ENCODE results near the gene ELK4. TPM values are rescaled to one million over a fixed set of nuclear protein-coding genes. Genes with fewer than 3 reads are reported as not detected.

ELK4 gene
- total and polyA plus RNA-seq, 2 donors (not counting 1 experiment from before 2014, with no cell fraction given): 11.7 to 11.8 TPM

GRCh38 chr1:205587581-205587980, 44.2 kb downstream of the ELK4 start:
- no peak overlapping the region for H3K9ac ChIP-seq (ENCODE audit: insufficient read depth, low read length)
- H3K27ac ChIP-seq (ENCODE audit: insufficient read depth, low read length): no peak overlapping the region
- H3K4me2 ChIP-seq (ENCODE audit: extremely low read depth, insufficient read depth, low read length): no peak overlapping the region
- H4K20me1 ChIP-seq (ENCODE audit: control insufficient read depth, extremely low read depth, insufficient read depth, low read length): no peaks in the 10 kb centered on the region
- no peaks in the 10 kb centered on the region for H3K9me3 ChIP-seq (ENCODE audit: control insufficient read depth, insufficient read depth, low read depth, low read length)
- no peaks in the 10 kb centered on the region for H3K36me3 ChIP-seq (ENCODE audit: control insufficient read depth, insufficient read depth, low read length)
- H3K27me3 ChIP-seq (ENCODE audit: control insufficient read depth, insufficient read depth, low read length): peaks cover 3% of the 10 kb centered on the region
- no peak overlapping the region for H2AFZ ChIP-seq (ENCODE audit: low read length)
- DNase-seq (ENCODE audit: low read depth in 2 of 2): no peak
- TF ChIP-seq EZH2 (IDR thresholded peaks at IDR 0.05; ENCODE audit: low read length, missing control alignments): no peak
- TF ChIP-seq, protein P1, sequence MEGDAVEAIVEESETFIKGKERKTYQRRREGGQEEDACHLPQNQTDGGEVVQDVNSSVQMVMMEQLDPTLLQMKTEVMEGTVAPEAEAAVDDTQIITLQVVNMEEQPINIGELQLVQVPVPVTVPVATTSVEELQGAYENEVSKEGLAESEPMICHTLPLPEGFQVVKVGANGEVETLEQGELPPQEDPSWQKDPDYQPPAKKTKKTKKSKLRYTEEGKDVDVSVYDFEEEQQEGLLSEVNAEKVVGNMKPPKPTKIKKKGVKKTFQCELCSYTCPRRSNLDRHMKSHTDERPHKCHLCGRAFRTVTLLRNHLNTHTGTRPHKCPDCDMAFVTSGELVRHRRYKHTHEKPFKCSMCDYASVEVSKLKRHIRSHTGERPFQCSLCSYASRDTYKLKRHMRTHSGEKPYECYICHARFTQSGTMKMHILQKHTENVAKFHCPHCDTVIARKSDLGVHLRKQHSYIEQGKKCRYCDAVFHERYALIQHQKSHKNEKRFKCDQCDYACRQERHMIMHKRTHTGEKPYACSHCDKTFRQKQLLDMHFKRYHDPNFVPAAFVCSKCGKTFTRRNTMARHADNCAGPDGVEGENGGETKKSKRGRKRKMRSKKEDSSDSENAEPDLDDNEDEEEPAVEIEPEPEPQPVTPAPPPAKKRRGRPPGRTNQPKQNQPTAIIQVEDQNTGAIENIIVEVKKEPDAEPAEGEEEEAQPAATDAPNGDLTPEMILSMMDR (conservative IDR thresholded peaks at IDR 0.05 in 1 of 2, IDR thresholded peaks at IDR 0.05 in 1 of 2; ENCODE audit: low read depth in 1 of 2, low read length in 2 of 2): no peak
- no peak overlapping the region for H3K4me3 ChIP-seq (replicated peaks in 1 of 4; ENCODE audit: control extremely low read depth in 1 of 4, insufficient read depth in 1 of 4, low read depth in 3 of 4, low read length in 4 of 4)
- H3K79me2 ChIP-seq (ENCODE audit: control insufficient read depth, insufficient read depth, low read length): no peaks in the 10 kb centered on the region
- H3K4me1 ChIP-seq (ENCODE audit: control insufficient read depth, extremely low read depth, insufficient read depth, low read length): no peaks in the 10 kb centered on the region

DNA sequence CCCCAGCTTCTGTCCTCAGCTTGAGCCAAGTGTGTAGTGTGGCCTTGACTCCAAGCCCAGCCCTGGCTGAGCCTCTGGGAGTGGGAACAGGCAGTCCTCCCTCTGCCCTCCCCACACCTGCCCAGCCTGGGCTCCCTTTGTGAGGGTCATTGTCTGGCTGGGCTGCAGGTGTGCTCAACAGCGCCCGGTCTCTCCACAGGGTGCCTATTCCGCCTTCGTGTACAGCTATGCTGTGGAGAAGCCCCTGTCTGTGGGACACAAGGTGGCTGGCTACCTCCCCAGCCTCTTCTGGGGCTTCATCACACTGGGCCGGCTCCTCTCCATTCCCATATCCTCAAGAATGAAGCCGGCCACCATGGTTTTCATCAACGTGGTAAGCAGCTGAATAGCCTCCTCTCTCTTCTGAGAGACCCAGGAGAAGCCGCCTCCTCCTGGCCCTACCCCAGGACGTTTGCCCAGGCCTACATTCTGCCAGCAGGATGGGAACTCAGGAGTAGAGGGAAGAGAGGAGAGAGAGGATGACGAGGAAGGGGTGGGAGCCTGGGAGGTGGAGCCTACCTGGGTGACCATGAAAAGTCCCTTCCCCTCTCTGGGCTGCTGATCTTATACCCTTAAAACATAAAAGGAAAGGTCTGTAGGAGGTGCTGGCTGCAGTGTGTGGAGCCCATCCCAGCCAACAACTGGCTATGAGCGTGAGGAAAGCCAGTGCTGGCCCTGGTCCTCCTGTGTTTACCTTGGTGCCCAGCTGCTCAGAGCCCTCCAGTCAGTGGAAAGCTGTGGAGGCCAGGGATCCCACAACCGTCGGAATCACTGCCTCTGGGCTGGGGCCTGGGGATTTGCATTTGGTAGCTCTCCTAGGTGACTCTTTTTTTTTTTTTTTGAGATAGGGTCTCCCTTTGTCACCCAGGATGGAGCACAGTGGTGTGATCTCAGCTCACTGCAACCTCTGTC, 45.7 kb downstream of the ELK4 start:
- no peaks in the 10 kb centered on the region for H3K36me3 ChIP-seq (ENCODE audit: control insufficient read depth, insufficient read depth, low read length)
- no peak overlapping the region for H2AFZ ChIP-seq (ENCODE audit: low read length)
- DNase-seq (ENCODE audit: low read depth in 2 of 2): no peak
- peaks cover 11% of the 10 kb centered on the region for H3K27me3 ChIP-seq (ENCODE audit: control insufficient read depth, insufficient read depth, low read length)
- H3K4me3 ChIP-seq (replicated peaks in 1 of 4; ENCODE audit: control extremely low read depth in 1 of 4, insufficient read depth in 1 of 4, low read depth in 3 of 4, low read length in 4 of 4): no peak overlapping the region
- no peaks in the 10 kb centered on the region for H3K79me2 ChIP-seq (ENCODE audit: control insufficient read depth, insufficient read depth, low read length)
- H4K20me1 ChIP-seq (ENCODE audit: control insufficient read depth, extremely low read depth, insufficient read depth, low read length): no peaks in the 10 kb centered on the region
- H3K27ac ChIP-seq (ENCODE audit: insufficient read depth, low read length): no peak overlapping the region
- no peak overlapping the region for H3K9ac ChIP-seq (ENCODE audit: insufficient read depth, low read length)
- no peak overlapping the region for H3K4me2 ChIP-seq (ENCODE audit: extremely low read depth, insufficient read depth, low read length)
- H3K9me3 ChIP-seq (ENCODE audit: control insufficient read depth, insufficient read depth, low read depth, low read length): no peaks in the 10 kb centered on the region
- TF ChIP-seq, protein P1 (conservative IDR thresholded peaks at IDR 0.05 in 1 of 2, IDR thresholded peaks at IDR 0.05 in 1 of 2; ENCODE audit: low read depth in 1 of 2, low read length in 2 of 2): no peak
- TF ChIP-seq EZH2 (IDR thresholded peaks at IDR 0.05; ENCODE audit: low read length, missing control alignments): no peak
- no peaks in the 10 kb centered on the region for H3K4me1 ChIP-seq (ENCODE audit: control insufficient read depth, extremely low read depth, insufficient read depth, low read length)

DNA sequence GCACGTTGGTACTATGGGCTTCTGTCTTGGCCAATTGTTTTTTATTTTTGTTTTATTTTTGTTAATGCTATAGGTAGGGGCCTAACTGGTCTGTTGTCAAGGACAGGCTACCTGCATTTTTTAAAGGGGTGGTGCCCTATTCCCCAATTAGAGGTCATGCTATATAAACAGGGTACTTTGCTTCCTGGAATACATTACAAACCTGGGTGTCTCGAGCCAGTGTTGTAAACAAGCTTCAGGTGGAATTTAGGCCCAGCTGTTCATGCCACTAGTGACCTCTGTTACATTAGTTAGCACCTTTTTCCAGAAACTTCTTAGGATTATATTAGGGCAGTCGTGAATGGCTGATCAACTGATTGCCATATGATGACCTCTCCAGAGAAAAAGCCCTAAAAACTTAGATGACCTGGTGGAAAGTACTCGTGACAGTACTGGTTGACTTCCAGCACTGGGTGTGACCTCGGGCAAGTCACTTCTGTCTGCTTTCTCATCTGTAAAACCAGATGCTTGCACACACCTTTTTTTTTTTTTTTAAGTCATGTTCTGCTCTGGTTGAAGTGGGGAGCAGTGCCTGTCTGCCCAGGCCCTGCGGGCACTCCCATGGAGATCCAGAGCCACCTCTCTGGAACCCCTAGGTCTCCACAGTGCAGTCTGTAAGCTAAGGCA, 46.5 kb downstream of the ELK4 start:
- no peak for TF ChIP-seq EZH2 (IDR thresholded peaks at IDR 0.05; ENCODE audit: low read length, missing control alignments)
- TF ChIP-seq, protein P1 (conservative IDR thresholded peaks at IDR 0.05 in 1 of 2, IDR thresholded peaks at IDR 0.05 in 1 of 2; ENCODE audit: low read depth in 1 of 2, low read length in 2 of 2): no peak
- no peaks in the 10 kb centered on the region for H3K79me2 ChIP-seq (ENCODE audit: control insufficient read depth, insufficient read depth, low read length)
- H3K27me3 ChIP-seq (ENCODE audit: control insufficient read depth, insufficient read depth, low read length): peaks cover 14% of the 10 kb centered on the region
- no peak overlapping the region for H3K4me2 ChIP-seq (ENCODE audit: extremely low read depth, insufficient read depth, low read length)
- no peaks in the 10 kb centered on the region for H3K9me3 ChIP-seq (ENCODE audit: control insufficient read depth, insufficient read depth, low read depth, low read length)
- no peak overlapping the region for H2AFZ ChIP-seq (ENCODE audit: low read length)
- no peaks in the 10 kb centered on the region for H3K36me3 ChIP-seq (ENCODE audit: control insufficient read depth, insufficient read depth, low read length)
- no peak overlapping the region for H3K27ac ChIP-seq (ENCODE audit: insufficient read depth, low read length)
- no peak overlapping the region for H3K4me3 ChIP-seq (replicated peaks in 1 of 4; ENCODE audit: control extremely low read depth in 1 of 4, insufficient read depth in 1 of 4, low read depth in 3 of 4, low read length in 4 of 4)
- no peak overlapping the region for H3K9ac ChIP-seq (ENCODE audit: insufficient read depth, low read length)
- DNase-seq (ENCODE audit: low read depth in 2 of 2): no peak
- no peaks in the 10 kb centered on the region for H3K4me1 ChIP-seq (ENCODE audit: control insufficient read depth, extremely low read depth, insufficient read depth, low read length)
- H4K20me1 ChIP-seq (ENCODE audit: control insufficient read depth, extremely low read depth, insufficient read depth, low read length): no peaks in the 10 kb centered on the region
